Activated T-helper 1 cell treated with Interleukin-2 at 50 U/mL for 16 hours (primary cell): ENCODE data around the gene MADD.

Experiments
- DNase-seq: peaks from one replicate; pipeline ENCODE4 v3.0.0-alpha.2; 2020; ENCODE audit warnings: low read depth

Gene MADD

GRCh38 chr11:47253660-47254059 is 16.3 kb upstream of the MADD start:
- no peak for DNase-seq

DNA sequence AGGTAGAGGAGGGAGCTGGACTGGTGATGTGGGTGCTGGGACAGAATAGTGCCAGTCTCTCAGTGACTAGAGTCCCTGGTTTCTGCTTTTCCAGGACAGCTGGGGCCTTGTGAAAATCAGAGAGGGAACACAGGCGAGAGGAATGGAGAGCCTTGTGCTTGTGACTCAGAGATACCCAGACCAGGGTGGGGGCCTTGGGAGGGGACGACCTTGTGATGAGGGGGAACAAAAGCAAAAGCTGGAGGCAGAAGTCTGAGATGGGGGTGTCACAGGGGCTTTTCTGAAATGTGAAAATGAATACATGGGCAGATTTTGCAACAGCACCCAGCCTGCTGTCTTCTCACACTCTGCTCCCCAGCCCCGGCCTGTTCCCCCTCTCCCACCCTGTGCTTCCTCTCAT is 15.5 kb upstream of the MADD start:
- no peak for DNase-seq

DNA sequence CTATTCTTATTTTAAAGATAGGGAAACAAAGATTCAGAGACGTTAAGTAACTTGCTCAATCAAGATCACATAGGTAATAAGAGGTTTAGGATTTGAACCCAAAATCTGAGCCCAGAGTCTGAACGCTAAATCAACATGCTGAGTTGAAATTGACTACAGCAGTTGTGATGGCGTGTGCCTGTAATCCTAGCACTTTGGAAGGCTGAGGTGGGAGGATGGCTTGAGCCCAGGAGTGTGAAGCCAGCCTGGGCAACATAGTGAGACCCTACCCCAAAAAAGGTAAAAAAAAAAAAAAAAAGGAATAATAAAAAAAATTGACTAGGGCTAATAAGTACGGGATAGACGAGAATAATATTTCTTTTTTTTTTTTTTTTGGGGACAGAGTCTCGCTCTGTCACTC is 13.6 kb upstream of the MADD start:
- no peak for DNase-seq

GRCh38 chr11:47257177-47257516 is 12.8 kb upstream of the MADD start:
- DNase-seq, result no peak

DNA sequence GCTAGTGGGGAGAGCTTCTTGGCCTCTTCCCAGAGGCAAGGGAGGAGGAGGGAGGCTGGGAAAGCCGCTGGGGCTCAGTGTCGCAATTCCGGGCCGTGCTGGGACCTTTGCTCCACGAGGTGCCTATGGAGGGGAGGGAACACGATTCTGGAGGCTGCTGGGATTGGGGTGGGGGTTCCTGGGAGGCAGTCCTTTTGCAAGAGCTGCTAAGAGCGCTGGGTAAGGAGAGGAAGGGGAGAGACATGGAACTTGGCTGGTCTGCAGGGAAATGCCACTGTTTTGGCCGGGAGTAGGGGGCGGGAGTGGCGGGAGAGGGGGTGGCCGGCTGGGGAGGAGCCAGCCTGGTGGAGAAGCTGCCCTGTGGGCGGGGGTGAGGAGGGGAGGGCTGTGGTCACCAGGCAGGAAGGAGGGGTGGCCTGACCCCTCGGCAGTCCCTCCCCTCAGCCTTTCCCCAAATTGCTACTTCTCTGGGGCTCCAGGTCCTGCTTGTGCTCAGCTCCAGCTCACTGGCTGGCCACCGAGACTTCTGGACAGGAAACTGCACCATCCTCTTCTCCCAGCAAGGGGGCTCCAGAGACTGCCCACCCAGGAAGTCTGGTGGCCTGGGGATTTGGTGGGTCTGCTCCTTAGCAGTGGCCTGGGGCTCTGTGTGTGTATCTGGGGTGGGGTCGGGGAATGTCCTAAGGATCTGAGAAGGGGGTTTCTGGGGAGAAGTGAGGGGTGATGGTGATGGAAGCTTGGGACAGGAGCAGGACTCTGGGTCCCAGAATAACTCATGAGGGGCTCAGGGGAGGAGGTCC is 12.2 kb upstream of the MADD start, which contains the start of gene NR1H3:
TSS of gene NR1H3 (plus strand) at position 480 of the 800 bp plus-strand sequence. CDS start 1,221 bp downstream, outside the sequence.
- DNase-seq, result no peak

DNA sequence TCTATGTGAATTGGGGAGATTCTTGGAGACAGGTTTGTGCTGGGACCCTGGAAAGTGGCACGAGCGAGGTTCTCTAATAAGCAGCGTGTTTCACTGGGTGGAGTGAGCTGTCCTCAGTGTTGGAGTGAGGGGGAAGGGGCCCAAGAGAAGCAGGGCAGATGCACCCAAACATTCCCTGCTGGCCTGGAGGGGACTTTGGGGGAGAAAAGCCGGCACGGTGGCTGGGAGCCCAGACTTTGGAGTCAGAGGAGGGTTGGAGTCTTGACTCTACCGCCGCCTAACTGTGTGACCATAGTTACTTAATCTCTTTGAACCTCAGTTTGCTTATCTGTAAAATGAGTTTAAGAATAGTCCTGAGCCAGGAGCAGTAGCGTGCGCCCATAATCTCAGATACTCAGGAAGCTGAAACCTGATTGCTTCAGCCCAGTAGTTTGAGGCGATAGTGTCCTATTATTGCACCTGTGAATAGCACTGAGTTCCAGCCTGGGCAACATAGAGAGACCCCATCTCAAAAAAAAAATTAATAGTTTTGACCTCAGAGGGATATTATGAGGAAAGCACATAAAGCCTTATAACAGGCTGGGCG is 11.5 kb upstream of the MADD start:
- DNase-seq, result no peak

DNA sequence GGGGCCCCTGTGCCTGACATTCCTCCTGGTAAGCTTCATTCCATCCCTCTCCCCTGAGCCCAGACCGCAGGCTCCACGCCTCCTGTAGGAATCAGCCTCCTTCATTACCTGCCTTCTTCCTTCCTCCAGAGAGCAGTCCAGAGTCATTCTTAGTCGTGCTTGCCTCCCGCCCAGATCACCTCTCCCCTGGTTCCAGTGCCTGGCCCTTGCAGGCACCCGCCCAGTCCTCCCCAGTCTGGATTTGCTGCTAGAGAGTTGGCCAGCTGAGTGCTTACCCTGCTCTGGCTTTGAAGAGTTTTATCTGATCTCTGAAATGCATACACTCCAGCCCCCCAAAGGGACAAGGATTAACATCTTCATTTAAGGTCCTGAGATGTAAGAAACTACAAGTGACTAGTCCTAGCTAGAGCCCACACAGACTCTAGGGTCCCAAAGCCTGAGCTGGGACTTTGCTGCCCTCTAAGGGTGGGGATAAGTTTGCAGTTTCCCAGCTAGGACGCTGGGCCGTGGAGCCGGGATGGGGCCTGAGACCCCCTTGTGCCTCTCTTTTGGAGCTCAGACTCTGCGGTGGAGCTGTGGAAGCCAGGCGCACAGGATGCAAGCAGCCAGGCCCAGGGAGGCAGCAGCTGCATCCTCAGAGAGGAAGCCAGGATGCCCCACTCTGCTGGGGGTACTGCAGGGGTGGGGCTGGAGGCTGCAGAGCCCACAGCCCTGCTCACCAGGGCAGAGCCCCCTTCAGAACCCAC is 10.5 kb upstream of the MADD start:
- no peak for DNase-seq

- no peak for DNase-seq
These were observed 9.6 kb upstream of the MADD start for GRCh38 chr11:47260366-47260765.

GRCh38 chr11:47261291-47261800 is 8.6 kb upstream of the MADD start:
- DNase-seq, result no peak

GRCh38 chr11:47264119-47264518 is 5.8 kb upstream of the MADD start:
- no peak for DNase-seq

DNA sequence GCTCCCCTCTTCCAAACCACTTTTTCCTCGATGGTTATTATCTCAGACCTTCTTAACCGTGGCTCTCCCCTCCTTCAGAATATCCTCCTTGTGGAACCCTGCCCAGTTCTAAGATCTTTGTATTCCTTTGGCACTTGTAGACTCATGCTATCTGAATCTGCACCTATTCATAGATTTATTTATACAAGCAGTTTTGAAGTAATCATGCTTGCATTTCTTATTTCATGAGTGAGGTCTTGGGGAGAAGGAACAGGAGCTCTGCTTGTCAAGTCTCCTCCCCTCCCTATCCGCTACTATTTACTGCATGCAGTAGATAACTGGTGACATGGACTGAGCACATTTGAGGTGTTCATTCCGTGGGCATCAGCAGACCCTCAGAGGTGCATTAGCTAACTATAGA is 5.4 kb upstream of the MADD start:
- no peak for DNase-seq

- DNase-seq, result no peak
These were observed 2.1 kb upstream of the MADD start for GRCh38 chr11:47267876-47268275.

GRCh38 chr11:47268448-47269001 is 1.4 kb upstream of the MADD start:
- DNase-seq, result no peak

- DNase-seq, result peak; percentile 79
These were observed 718 bp upstream of the MADD start for GRCh38 chr11:47269002-47269828.

DNA sequence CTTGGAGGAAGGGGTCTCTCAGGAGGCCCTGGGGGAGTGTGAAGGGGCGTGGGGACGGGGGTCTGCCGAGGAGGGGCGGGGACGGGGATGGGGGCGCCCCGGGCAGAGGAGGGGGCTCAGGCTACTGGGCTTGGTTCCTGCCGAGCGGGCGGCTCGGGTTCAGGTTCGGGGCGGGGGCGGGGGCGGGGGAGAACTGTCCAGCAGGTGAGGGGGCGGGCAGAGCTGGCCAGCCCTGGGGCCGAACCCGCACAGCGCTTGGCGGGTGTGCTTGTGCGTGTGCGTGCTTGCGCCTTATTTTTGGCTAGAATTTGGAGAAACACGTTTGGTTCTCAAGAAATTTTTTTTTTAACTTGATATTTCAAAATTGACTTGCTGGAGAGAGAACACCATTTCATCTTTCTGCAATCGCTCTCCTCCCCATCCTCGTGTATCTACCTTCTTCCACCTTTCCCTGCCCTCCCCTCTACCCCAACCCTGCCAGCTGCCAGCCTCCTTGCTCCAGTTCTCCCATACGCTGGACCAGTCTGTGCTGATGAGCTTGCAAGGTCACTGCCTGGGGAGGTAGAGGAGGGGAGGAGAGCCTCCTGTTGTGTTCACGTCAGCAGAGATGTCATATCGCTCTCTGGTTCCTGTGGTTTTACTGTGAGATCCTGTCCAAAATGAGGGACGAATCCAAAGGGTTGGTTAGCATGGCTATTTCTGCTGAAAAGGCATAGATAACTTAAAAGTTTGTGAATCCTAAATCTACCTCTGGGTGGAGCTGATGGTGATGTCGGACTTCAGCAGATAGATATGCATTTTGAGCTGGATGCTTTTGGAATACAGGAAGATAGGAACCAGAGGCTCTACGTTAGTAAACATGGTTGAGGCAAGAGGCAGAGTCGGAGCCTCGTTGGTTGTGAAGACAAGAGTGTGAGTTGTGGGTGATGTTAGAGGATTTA is 668 bp downstream of the MADD start:
- no peak for DNase-seq

DNA sequence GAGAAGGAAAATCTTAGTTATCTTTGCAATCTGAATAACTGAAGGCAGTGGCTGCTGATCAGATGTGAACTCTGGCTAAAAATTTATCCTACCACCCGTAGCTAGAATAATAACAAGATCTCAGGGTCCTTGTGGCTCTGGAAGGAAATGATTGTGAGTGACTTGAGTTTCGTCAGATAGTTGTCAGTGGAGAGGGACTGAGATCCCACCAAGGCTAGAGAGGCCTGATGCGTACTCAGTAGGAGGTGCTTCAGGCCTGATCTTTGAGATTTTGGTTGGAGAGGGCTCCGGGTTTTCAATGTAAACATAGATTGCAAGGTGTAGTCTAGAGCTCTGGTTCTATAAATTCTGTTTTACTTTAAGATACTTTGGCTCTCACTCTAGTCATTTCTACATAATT is 1.4 kb downstream of the MADD start:
- DNase-seq, result no peak

DNA sequence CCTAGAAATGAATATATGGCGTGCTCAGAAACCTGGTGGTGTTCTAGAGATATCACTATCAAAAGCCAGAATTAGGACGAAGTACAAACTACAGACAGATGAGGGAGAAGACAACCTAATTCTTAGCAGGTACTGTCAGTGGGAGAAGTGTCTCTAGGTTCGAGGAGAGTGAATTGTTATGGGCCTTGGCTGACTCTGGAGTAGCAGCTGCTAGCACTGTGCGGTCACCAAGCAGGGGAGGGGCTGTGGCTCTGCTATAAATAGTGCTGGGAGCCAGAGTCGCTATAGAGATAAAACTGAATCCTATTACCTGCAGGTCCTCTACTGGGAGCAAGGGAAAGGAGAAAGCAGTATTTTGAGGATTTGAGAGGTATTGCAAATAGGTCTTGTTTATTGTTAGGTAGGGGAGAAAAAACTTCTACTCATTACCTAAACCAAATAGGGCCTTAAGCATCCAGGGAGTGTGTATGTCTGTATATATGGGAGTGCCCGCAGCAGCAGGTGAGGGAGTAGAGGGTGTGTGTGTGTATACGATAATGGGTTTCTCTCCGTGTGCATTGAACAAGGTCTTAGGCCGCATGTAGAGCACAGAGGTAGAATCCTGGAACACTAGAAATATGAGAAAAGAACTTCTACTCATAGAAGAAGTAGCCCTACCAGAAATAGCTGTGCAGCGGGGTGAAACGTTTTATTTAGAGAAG is 2.2 kb downstream of the MADD start:
- no peak for DNase-seq

DNA sequence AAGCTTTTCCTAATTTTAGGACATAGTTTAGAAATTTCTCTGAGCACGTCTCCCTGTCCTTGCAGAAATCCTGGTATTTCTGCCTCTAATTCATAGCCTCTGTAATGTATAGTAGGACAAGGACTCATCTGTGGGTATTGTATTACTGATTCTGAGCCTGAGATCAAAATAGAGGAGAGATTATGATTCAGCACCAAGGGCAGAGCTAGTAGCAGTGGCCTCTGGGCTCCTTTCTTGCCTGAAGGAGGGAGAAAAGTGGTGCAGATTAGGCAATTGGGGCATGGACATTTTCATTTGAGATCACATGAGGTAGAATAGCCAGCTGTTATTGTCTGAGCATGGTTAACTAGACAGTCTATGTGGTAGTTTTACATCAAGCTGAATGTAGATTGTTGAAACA is 2.8 kb downstream of the MADD start:
- DNase-seq, result no peak

GRCh38 chr11:47274495-47275235 is 4.7 kb downstream of the MADD start:
- no peak for DNase-seq
